ENCODE measurements around the gene PPP1R13B. TPM values are rescaled to one million over a fixed set of nuclear protein-coding genes. Genes with fewer than 3 reads are reported as not detected.

PPP1R13B gene
- total RNA-seq, 1 donor, result 7.3 TPM

DNA sequence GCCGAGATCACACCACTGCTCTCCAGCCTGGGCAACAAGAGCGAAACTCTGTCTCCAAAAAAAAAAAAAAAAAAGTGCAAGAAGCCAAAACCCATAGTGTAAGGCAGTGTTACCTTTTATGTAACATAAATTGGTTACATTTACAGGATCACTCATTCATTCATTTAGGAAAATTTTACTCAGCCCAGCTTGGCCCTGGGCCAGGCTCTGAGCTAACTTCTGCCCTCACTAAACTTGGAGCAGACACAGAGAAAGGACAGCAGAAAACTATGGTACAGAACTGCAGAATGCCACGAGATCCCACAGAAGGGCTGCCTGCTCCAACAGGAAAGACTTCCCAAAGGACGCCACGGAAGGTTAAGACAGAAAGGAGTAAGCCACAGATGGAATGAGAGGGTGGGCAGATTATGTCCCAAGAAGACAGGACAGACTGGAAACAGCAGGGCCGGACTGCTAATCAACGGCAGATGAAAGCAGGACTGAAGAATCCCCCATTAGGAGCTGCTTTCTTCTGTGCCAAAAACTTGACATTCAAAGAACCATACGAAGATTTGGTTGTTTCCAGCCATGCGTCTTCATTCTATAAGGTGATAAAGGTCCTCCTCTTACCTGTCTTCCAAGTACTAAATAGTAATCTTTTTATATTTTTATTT, 18.9 kb downstream of the PPP1R13B start:
- TF ChIP-seq, protein P1, sequence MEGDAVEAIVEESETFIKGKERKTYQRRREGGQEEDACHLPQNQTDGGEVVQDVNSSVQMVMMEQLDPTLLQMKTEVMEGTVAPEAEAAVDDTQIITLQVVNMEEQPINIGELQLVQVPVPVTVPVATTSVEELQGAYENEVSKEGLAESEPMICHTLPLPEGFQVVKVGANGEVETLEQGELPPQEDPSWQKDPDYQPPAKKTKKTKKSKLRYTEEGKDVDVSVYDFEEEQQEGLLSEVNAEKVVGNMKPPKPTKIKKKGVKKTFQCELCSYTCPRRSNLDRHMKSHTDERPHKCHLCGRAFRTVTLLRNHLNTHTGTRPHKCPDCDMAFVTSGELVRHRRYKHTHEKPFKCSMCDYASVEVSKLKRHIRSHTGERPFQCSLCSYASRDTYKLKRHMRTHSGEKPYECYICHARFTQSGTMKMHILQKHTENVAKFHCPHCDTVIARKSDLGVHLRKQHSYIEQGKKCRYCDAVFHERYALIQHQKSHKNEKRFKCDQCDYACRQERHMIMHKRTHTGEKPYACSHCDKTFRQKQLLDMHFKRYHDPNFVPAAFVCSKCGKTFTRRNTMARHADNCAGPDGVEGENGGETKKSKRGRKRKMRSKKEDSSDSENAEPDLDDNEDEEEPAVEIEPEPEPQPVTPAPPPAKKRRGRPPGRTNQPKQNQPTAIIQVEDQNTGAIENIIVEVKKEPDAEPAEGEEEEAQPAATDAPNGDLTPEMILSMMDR (IDR thresholded peaks at IDR 0.05; ENCODE audit: insufficient read depth, low read depth, low read length), result no peak
- DNase-seq (ENCODE audit: low read depth), result no peak

DNA sequence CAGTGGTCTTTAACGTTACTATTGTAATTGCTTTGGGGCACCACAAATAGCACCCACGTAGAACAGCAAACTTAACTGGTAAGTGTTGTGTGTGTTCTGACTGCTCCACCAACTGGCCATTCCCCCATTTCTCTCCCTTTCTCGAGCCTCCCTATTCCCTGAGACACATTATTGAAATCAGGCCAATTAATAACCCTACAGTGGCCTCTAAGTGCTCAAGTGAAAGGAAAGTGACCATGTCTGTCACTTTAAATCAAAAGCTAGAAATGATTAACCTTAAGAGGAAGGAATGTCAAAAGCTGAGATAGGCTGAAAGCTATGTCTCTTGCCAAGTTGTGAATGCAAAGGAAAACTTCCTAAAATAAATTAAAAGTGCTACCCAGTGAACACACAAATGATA, 22.3 kb downstream of the PPP1R13B start:
- H3K4me3 ChIP-seq (ENCODE audit: low read depth, low read length), result no peak overlapping the region
- TF ChIP-seq, protein P1 (IDR thresholded peaks at IDR 0.05; ENCODE audit: insufficient read depth, low read depth, low read length), result no peak
- DNase-seq (ENCODE audit: low read depth), result no peak

More for the DNA sequence above, 18.9 kb downstream of the PPP1R13B start:
- no peak overlapping the region for H3K4me3 ChIP-seq (ENCODE audit: low read depth, low read length)

DNA sequence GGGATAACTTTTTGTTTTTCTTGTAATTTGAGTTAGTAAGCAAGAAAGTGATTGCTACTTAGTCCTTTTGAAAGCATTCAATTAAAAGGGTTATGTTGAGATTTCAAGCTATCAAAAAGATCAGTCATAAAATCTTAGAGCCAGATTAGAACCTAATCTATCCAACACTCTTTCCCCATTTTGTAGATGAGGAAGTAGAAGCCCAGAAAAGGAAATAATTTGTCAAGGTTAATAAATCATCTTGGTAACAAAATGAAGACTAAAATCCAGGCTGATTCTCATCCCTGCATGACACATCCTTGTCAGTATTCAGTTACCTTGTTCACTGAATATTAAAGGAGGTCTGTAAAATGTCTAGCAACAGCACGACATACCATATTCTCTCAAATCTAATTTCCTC, 26.5 kb downstream of the PPP1R13B start:
- TF ChIP-seq, protein P1 (IDR thresholded peaks at IDR 0.05; ENCODE audit: insufficient read depth, low read depth, low read length), result no peak
- DNase-seq (ENCODE audit: low read depth), result no peak
- no peak overlapping the region for H3K4me3 ChIP-seq (ENCODE audit: low read depth, low read length)

DNA sequence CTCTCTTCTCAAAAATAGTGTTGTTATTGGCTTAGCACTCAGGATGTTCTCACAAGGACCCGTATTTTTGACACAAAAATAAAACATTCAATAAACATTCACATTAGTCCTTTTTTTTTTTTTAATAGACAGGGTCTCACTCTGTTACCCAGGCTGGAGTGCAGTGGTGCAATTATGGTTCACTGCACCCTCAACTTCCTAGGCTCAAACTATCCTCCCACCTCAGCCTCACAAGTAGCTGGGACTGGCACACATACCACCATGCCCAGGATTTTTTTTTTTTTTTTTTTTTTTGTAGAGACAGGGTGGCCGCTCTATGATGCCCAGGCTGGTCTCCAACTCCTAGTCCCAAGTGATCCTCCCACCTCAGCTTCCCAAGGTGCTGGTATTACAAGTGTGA, 27.0 kb downstream of the PPP1R13B start:
- TF ChIP-seq, protein P1 (IDR thresholded peaks at IDR 0.05; ENCODE audit: insufficient read depth, low read depth, low read length), result no peak
- no peak for DNase-seq (ENCODE audit: low read depth)
- H3K4me3 ChIP-seq (ENCODE audit: low read depth, low read length), result no peak overlapping the region

DNA sequence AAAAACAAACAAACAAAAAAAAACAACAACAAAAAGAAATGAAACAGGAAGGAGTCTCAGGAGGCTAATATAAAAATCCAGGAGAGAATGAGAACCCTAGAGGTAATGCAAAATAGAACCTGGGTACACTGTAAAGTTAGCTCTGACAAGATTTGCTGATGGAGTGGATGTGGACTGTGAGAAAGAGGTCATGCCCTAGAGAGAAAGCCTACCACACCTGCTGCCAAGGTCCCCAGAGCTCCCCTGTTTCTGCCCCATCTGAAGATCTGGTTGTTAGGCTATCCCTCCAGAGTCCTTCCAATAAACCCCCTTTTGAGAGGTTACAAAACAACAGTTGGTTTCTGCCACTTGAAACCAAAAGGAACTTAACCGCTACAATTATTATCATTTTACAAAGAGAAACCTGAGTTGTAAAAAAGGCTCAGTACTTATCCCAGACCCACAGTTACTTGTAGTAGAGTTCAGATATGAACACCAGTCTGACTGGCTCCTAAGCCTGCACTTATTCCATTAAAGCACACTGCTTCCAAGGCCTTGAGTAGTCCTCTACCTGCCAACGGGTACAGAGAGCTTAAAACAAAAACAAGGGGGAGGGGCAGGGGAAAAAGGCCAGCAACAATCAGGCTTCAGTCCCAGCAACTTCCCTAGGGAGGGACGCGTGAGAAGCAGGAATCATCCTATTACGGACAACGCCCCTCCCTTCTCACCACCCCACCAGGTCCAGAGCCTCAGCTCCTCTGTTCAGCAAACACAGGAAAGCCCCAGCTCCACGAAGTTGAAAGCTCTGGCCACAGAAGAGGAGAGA, 27.7 kb downstream of the PPP1R13B start:
- no peak overlapping the region for H3K4me3 ChIP-seq (ENCODE audit: low read depth, low read length)
- TF ChIP-seq, protein P1 (IDR thresholded peaks at IDR 0.05; ENCODE audit: insufficient read depth, low read depth, low read length), result no peak
- DNase-seq (ENCODE audit: low read depth), result no peak

DNA sequence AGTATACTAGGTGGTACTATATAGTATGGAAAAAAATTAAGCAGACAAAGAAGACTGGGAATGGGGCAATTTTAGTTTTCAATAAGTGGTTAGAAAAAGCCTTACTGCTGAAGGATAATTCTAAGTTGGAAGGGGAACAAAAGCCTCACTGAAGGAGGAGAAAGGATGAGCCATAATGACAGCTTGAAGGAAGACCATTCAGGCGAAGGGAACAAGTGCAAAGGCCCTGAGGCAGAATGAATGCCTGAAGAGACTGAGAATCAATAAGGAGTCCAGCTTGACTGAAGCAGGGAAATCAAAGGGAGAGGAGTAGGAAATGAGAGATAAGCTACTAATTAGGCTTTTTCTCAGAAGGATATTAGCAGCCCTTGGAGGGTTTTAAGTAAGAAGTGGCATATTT, 28.5 kb downstream of the PPP1R13B start:
- no peak overlapping the region for H3K4me3 ChIP-seq (ENCODE audit: low read depth, low read length)
- DNase-seq (ENCODE audit: low read depth), result no peak
- TF ChIP-seq, protein P1 (IDR thresholded peaks at IDR 0.05; ENCODE audit: insufficient read depth, low read depth, low read length), result no peak
